ENCODE results near the gene EEA1.

DNA sequence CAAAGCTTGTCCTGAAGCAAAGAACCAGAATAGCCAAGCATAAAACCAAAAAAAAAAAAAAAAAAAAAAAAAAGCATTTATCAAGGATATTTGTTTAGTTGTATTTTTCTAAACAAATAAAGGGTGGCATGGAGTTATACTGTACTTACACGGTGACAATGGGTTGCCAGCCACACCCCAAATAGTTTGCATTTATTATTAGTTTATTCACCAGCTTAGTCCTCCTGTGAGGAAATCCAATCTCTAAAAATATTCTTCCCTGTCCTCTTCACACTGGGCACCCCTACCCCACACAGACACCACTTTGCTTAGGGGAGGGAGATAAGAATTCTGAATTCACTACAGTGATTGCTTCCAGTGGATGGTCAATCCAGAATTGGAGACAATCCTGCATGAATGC lies 207.4 kb downstream of the EEA1 start:
- TF ChIP-seq, protein P1, sequence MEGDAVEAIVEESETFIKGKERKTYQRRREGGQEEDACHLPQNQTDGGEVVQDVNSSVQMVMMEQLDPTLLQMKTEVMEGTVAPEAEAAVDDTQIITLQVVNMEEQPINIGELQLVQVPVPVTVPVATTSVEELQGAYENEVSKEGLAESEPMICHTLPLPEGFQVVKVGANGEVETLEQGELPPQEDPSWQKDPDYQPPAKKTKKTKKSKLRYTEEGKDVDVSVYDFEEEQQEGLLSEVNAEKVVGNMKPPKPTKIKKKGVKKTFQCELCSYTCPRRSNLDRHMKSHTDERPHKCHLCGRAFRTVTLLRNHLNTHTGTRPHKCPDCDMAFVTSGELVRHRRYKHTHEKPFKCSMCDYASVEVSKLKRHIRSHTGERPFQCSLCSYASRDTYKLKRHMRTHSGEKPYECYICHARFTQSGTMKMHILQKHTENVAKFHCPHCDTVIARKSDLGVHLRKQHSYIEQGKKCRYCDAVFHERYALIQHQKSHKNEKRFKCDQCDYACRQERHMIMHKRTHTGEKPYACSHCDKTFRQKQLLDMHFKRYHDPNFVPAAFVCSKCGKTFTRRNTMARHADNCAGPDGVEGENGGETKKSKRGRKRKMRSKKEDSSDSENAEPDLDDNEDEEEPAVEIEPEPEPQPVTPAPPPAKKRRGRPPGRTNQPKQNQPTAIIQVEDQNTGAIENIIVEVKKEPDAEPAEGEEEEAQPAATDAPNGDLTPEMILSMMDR (IDR thresholded peaks at IDR 0.05 in 4 of 5, conservative IDR thresholded peaks at IDR 0.05 in 1 of 5): no peak
- TF ChIP-seq POLR2A (IDR thresholded peaks at IDR 0.05): no peak

Measured in gastrocnemius medialis (tissue), 4 donors.